ENCODE data around the gene PHF2.

Gene PHF2

DNA sequence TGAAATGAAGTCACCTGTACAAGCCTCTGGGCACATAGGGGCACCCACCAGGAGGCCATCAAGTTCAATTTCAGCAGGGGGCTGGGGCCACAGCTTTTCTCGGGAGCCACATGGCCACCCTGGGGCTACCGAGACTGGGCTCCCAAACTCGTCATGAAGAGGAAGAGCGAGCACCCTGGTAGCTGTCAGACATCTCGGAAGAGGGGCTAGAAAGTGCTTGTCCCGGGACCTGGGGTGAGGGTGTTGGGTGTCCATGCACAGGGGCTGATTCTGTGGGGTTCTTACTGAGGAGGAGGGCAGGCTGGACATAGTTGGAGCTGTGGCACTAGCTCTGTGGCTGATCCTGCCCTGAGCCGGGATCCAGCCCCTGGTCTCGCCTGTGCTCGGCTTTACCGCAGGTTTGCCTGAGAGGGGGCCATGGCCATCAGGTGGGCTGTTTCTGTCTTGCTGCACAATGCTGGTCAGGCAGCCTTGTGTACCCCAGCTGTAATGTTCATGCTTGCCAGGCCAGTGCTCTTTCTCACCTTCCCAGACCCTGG, 70.3 kb downstream of the PHF2 start:
- no peak for TF ChIP-seq Cebpa-rat (IDR thresholded peaks at IDR 0.05)
- Histone ChIP-seq H3K9me3 (replicated peaks in 1 of 11) (no peaks in the 10 kb centered on the region), H3K27ac (no peak overlapping the region), H3K36me3 (peaks cover 77 to 98% (median 92%) of the 10 kb centered on the region in 11 experiments), H3K4me3 (no peak overlapping the region), H3K27me3 (no peaks in the 10 kb centered on the region), H3K4me1 (no peaks in the 10 kb centered on the region), H3K4me2 (no peak overlapping the region), H3K9ac (no peak overlapping the region), H4K20me1 (peaks cover 0 to 23% (median 0%) of the 10 kb centered on the region in 11 experiments; a peak in 4 of 22 replicates)

DNA sequence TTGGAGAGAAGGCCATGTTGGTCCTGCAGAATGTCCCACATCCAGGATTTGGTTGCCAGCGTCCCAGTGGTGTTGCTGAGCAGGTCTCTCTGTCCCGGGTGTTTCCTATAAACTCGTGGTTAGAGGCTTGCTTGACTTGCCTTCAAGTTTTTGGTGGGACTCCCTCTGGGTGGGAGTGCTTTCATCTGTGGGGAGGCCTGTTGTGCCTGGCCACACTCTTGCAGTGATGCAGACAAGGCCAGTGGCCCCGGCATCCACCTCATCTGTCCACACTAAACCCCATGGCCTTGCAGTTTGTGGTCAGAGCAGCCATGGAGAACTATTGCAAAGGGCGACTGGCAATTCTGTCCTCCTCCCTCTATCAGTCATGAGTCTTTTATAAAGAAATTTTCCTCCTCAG, 71.8 kb downstream of the PHF2 start:
- no peak overlapping the region for H3K9ac ChIP-seq
- H4K20me1 ChIP-seq: peaks cover 0 to 32% (median 0%) of the 10 kb centered on the region in 11 experiments; a peak in 4 of 22 replicates
- H3K4me3 ChIP-seq: no peak overlapping the region
- H3K27ac ChIP-seq: no peak overlapping the region
- H3K4me1 ChIP-seq: no peaks in the 10 kb centered on the region
- no peaks in the 10 kb centered on the region for H3K27me3 ChIP-seq
- no peaks in the 10 kb centered on the region for H3K9me3 ChIP-seq (replicated peaks in 1 of 11)
- TF ChIP-seq Cebpa-rat (IDR thresholded peaks at IDR 0.05): no peak
- H3K4me2 ChIP-seq: no peak overlapping the region
- peaks cover 74 to 100% (median 95%) of the 10 kb centered on the region in 11 experiments for H3K36me3 ChIP-seq

DNA sequence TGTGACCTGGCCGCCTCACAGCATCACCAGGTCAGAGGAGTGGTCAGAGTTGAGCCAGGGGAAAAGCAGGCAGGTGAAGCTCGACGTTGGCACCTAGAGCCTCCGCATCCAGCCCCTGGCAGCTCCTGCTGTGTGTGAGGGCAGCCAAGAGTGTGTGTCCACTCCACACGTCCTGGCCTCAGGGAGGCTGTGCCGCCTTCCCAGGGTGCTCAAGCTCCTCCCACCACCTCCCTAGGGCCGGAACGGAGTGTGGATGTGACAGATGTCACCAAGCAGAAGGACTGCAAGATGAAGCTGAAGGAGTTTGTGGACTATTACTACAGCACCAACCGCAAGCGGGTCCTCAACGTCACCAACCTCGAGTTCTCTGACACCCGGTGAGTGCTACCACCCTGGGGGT, 72.5 kb downstream of the PHF2 start:
- Histone ChIP-seq H3K4me2 (no peak overlapping the region), H3K27me3 (no peaks in the 10 kb centered on the region), H3K36me3 (peaks cover 74 to 100% (median 95%) of the 10 kb centered on the region in 11 experiments), H3K4me3 (no peak overlapping the region), H3K27ac (no peak overlapping the region), H3K9me3 (replicated peaks in 1 of 11) (no peaks in the 10 kb centered on the region), H4K20me1 (peaks cover 0 to 38% (median 3%) of the 10 kb centered on the region in 11 experiments; a peak in 5 of 22 replicates), H3K9ac (no peak overlapping the region), H3K4me1 (no peaks in the 10 kb centered on the region)
- no peak for TF ChIP-seq Cebpa-rat (IDR thresholded peaks at IDR 0.05)

DNA sequence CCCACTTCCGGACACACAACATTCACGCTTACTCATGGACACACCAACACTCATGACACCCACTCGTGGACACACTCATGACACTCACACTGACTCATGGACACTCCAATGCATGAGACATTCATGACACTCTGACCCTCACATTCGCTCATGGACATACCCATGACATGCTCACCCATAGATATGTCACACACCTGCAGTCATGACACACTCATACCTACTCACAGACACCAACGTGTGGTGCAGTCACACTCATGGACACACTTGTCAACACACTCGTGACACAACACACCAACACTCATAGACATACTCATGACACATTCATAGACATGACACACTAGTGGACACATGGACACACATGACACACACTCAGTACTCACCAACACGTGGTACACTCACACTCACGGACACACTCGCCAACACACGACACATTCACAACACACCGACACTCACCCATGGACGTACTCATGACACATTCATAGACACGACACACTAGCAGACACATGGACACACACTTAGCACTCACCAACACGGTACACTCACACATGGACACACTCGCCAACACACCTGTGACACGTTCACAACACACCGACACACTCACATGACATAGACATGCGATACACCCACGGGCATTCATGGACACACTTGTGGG, 73.4 kb downstream of the PHF2 start:
- Histone ChIP-seq H4K20me1 (peaks cover 0 to 42% (median 4%) of the 10 kb centered on the region in 11 experiments; a peak in 6 of 22 replicates), H3K4me2 (no peak overlapping the region), H3K9me3 (replicated peaks in 1 of 11) (no peaks in the 10 kb centered on the region), H3K27ac (no peak overlapping the region), H3K4me1 (no peaks in the 10 kb centered on the region), H3K4me3 (no peak overlapping the region), H3K9ac (no peak overlapping the region), H3K27me3 (no peaks in the 10 kb centered on the region), H3K36me3 (peaks cover 83 to 100% (median 96%) of the 10 kb centered on the region in 11 experiments)
- TF ChIP-seq Cebpa-rat (IDR thresholded peaks at IDR 0.05): no peak

DNA sequence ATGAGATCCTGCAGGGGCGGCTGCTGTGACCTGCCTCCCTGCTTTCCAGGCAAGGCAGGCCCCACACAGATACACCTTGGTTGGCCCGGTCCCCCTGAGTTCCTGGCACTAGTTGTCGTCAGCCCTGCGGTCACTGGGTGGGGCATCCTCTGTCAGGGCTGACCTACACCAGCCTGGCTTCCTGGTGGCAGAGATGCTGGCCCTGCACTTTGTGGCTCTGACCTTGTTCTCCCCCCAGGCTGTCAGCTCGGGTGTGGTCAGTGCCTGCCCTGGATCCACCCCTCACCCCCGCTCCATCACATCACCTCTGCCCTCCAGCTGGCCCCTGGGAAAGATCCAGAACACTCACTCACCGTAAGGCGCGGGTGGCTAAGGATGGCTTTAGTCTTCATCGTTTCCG, 74.1 kb downstream of the PHF2 start:
- Histone ChIP-seq H3K4me1 (no peaks in the 10 kb centered on the region), H3K9ac (no peak overlapping the region), H3K4me2 (no peak overlapping the region), H4K20me1 (peaks cover 0 to 39% (median 4%) of the 10 kb centered on the region in 11 experiments; a peak in 8 of 22 replicates), H3K36me3 (peaks cover 82 to 100% (median 95%) of the 10 kb centered on the region in 11 experiments), H3K27ac (no peak overlapping the region), H3K4me3 (no peak overlapping the region), H3K9me3 (replicated peaks in 1 of 11) (no peaks in the 10 kb centered on the region), H3K27me3 (no peaks in the 10 kb centered on the region)
- TF ChIP-seq Cebpa-rat (IDR thresholded peaks at IDR 0.05): no peak

DNA sequence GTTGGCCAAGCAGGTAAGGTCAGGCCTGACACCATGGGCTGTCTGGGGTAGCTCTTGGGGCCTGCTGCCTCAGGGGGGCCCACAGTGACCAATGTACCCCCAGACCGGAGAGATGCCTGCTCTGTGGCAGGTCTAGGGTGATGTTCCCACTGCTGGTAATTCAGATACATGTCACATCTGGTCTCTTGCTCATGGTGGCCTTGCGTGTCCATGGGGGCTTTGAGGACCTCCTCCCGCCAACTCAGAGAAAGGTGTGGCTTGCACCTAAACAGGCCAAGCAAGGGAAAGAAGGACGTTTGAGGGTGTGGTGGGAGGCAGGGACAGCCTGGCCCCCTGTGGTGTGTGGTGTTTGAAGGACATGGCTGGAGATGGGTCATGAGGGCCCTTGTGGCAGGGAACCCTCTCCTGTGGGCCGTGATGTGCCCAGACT, 75.2 kb downstream of the PHF2 start:
- no peak overlapping the region for H3K9ac ChIP-seq
- no peaks in the 10 kb centered on the region for H3K9me3 ChIP-seq (replicated peaks in 1 of 11)
- no peaks in the 10 kb centered on the region for H3K27me3 ChIP-seq
- H3K4me2 ChIP-seq: no peak overlapping the region
- H3K4me1 ChIP-seq: no peaks in the 10 kb centered on the region
- no peak for TF ChIP-seq Cebpa-rat (IDR thresholded peaks at IDR 0.05)
- no peak overlapping the region for H3K27ac ChIP-seq
- H4K20me1 ChIP-seq: peaks cover 0 to 34% (median 4%) of the 10 kb centered on the region in 11 experiments; a peak in 9 of 22 replicates
- H3K36me3 ChIP-seq: peaks cover 82 to 100% (median 95%) of the 10 kb centered on the region in 11 experiments
- H3K4me3 ChIP-seq: no peak overlapping the region

DNA sequence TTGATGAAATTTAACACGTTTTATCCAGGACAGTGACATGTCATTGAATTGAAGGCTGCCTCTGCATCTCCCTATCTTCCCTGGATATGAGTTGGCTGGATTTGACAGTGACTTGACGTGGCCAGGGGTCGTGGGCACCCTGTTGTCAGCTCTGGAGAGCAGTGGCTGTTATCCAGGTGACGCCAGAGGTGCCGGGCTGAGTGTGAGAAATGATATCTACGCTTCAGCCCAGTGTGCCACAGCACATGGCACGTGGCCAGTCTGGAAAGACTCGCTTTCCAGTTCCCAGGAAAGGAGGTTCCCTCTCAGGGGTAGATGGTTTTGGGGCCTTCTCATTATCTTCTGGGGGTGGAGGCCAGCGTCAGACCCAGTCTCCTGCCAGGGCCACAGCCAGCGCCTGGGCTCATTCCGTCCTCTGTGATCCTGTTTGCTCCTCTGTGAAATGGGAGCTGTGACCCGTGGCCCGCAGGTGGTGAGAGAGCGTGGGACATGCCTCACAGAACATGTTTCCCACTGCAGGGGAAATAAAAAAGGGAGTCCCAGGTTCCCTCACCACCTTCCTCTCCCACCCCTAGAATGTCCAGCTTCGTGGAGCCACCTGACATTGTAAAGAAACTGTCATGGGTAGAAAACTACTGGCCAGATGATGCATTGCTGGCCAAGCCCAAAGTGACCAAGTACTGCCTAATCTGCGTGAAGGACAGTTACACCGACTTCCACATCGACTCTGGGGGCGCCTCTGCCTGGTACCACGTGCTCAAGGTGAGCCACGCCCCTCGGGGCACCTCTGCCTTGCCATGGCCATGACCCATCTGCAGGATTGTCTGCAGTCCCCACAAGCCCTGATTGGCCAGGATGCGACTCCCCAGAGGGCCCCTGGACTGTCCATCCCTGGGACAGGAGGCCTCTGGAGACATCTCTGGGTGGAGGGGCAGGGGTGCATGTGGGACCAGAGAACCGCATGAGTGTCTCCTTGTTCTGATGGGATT, 76.5 kb downstream of the PHF2 start:
- H3K4me2 ChIP-seq: no peak overlapping the region
- no peak overlapping the region for H3K4me3 ChIP-seq
- H4K20me1 ChIP-seq: peaks cover 0 to 44% (median 4%) of the 10 kb centered on the region in 11 experiments; a peak in 9 of 22 replicates
- H3K36me3 ChIP-seq: peaks cover 85 to 100% (median 97%) of the 10 kb centered on the region in 11 experiments
- H3K4me1 ChIP-seq: no peaks in the 10 kb centered on the region
- no peaks in the 10 kb centered on the region for H3K9me3 ChIP-seq (replicated peaks in 1 of 11)
- H3K27me3 ChIP-seq: no peaks in the 10 kb centered on the region
- TF ChIP-seq Cebpa-rat (IDR thresholded peaks at IDR 0.05): no peak
- H3K27ac ChIP-seq: no peak overlapping the region
- H3K9ac ChIP-seq: no peak overlapping the region

DNA sequence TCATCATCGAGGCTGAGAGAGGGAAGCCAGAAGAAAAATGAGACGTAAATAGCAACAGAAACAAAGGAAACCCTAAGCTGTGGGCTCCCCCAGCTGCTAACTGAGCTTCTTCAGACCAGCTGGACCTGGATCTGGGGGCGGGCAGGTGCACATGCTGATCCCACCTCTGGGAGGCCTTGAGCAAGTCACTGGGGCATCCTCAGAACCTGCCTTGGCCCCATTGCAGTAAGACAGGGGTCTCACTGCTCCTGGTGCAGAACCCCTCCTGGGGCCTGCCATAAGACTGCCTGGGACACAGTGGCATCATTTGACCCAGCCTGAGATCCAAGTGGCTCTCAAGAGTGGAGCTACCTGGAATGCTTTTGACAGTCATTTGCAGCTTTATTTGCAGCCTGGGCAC, 77.4 kb downstream of the PHF2 start:
- H3K36me3 ChIP-seq: peaks cover 84 to 100% (median 97%) of the 10 kb centered on the region in 11 experiments

More for the DNA sequence above, 77.4 kb downstream of the PHF2 start:
- H3K27ac ChIP-seq: no peak overlapping the region
- H3K9ac ChIP-seq: no peak overlapping the region
- H3K27me3 ChIP-seq: no peaks in the 10 kb centered on the region
- no peaks in the 10 kb centered on the region for H3K4me1 ChIP-seq
- no peak overlapping the region for H3K4me3 ChIP-seq
- peaks cover 0 to 44% (median 4%) of the 10 kb centered on the region in 11 experiments; a peak in 9 of 22 replicates for H4K20me1 ChIP-seq
- TF ChIP-seq Cebpa-rat (IDR thresholded peaks at IDR 0.05): no peak
- no peak overlapping the region for H3K4me2 ChIP-seq
- no peaks in the 10 kb centered on the region for H3K9me3 ChIP-seq (replicated peaks in 1 of 11)

All from BLaER1 treated with 17β-estradiol and CSF1 and Interleukin-3, amounts not matched to agents 10 nM and 100 nM (cell line).